Astrocyte (in vitro differentiated cells and primary cell): ENCODE results near the gene TGM2.

ENCODE experiments used
- EZH2 ChIP-seq: IDR thresholded peaks from 2 replicates; pipeline ENCODE4 v1.6.1; 2012; ENCODE audit warnings: mild to moderate bottlenecking, low read length, inconsistent platforms; ENCODE audit not compliant: insufficient read depth
- TF ChIP-seq, protein P1 (sequence below): IDR thresholded peaks from 2 replicates; pipeline ENCODE4 v1.5.1; 2011; ENCODE audit warnings: low read depth, mild to moderate bottlenecking, inconsistent platforms, low read length, moderate library complexity; ENCODE audit not compliant: insufficient read depth

- TF ChIP-seq, protein P1, sequence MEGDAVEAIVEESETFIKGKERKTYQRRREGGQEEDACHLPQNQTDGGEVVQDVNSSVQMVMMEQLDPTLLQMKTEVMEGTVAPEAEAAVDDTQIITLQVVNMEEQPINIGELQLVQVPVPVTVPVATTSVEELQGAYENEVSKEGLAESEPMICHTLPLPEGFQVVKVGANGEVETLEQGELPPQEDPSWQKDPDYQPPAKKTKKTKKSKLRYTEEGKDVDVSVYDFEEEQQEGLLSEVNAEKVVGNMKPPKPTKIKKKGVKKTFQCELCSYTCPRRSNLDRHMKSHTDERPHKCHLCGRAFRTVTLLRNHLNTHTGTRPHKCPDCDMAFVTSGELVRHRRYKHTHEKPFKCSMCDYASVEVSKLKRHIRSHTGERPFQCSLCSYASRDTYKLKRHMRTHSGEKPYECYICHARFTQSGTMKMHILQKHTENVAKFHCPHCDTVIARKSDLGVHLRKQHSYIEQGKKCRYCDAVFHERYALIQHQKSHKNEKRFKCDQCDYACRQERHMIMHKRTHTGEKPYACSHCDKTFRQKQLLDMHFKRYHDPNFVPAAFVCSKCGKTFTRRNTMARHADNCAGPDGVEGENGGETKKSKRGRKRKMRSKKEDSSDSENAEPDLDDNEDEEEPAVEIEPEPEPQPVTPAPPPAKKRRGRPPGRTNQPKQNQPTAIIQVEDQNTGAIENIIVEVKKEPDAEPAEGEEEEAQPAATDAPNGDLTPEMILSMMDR: no peak
- TF ChIP-seq EZH2: no peak
Observed at GRCh38 chr20:38169636-38170193, 4.6 kb upstream of the TGM2 start.
